Measurements from ENCODE around the gene CD163L1.

DNA sequence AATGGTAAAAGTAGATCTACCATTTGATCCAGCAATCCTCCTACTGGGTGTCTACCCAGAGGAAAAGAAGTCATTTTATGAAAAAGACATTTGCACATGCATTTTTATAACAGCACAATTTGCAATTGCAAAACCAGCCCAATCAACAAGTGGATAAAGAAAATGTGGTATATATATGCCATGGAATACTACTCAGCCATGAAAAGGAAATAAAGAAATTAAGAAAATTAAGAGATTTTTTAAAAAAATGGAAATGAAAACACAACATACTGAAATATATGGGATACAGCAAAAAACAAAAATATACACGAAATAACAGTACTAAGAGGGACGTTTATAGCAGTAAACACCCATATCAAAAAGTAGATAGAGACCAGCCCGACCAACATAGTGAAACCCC lies 81.2 kb downstream of the CD163L1 start:
- TF ChIP-seq, protein P1, sequence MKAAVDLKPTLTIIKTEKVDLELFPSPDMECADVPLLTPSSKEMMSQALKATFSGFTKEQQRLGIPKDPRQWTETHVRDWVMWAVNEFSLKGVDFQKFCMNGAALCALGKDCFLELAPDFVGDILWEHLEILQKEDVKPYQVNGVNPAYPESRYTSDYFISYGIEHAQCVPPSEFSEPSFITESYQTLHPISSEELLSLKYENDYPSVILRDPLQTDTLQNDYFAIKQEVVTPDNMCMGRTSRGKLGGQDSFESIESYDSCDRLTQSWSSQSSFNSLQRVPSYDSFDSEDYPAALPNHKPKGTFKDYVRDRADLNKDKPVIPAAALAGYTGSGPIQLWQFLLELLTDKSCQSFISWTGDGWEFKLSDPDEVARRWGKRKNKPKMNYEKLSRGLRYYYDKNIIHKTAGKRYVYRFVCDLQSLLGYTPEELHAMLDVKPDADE (conservative IDR thresholded peaks at IDR 0.05; ENCODE audit: control insufficient read depth, low read depth, low read length) = no peak
- TF ChIP-seq ZNF644 (tag; IDR thresholded peaks at IDR 0.05; ENCODE audit: low read depth) = no peak

Measured in K562 (cell line).